IPS DF 6.9 (cell line): ENCODE results near the gene COPB1.

Experiments
- DNase-seq: peaks from one replicate; pipeline ENCODE4 v3.0.0-alpha.2; 2013; ENCODE audit warnings: low read depth, low spot score
- H3K27ac ChIP-seq: one replicate; pipeline ENCODE4 v1.5.1; 2013; ENCODE audit warnings: low read length, control low read depth
- H3K27me3 ChIP-seq: 2 replicates; pipeline ENCODE4 v1.6.1; 2013; ENCODE audit warnings: mild to moderate bottlenecking, low read length; ENCODE audit not compliant: control insufficient read depth, insufficient read depth
- H3K36me3 ChIP-seq: 2 replicates; pipeline ENCODE4 v1.6.1; 2013; ENCODE audit warnings: low read length; ENCODE audit not compliant: control insufficient read depth, insufficient read depth
- H3K4me1 ChIP-seq: 2 replicates; pipeline ENCODE4 v1.6.1; 2013; ENCODE audit warnings: low read length; ENCODE audit not compliant: control insufficient read depth, insufficient read depth
- H3K4me3 ChIP-seq: 2 replicates; pipeline ENCODE4 v1.5.1; 2013; ENCODE audit warnings: mild to moderate bottlenecking, low read length
- H3K9me3 ChIP-seq: 2 replicates; pipeline ENCODE4 v1.6.1; 2013; ENCODE audit warnings: low read length, inconsistent platforms; ENCODE audit not compliant: control insufficient read depth, insufficient read depth
- WGBS: extraction: QIAGEN DNeasy Blood & Tissue Kit; methylation state at CpG from one replicate; pipeline ENCODE4 v1.1.7; 2013; ENCODE audit warnings: mixed read lengths, missing lambda C conversion rate; ENCODE audit not compliant: insufficient read length, insufficient coverage; 5-methylcytosine and 5-hydroxymethylcytosine counted together

The COPB1 gene

GRCh38 chr11:14455648-14456430 is 43.8 kb downstream of the COPB1 start:
- no CpG with 5 or more reads among the region's 3 CpGs for WGBS
- H3K27ac ChIP-seq: no peak overlapping the region
- DNase-seq: no peak

GRCh38 chr11:14454861-14455632 is 44.6 kb downstream of the COPB1 start:
- no peaks in the 10 kb centered on the region for H3K27me3 ChIP-seq
- no peak overlapping the region for H3K27ac ChIP-seq
- no peaks in the 10 kb centered on the region for H3K36me3 ChIP-seq
- no peaks in the 10 kb centered on the region for H3K9me3 ChIP-seq
- no CpG with 5 or more reads among the region's 7 CpGs for WGBS
- no peaks in the 10 kb centered on the region for H3K4me1 ChIP-seq
- DNase-seq: no peak
- no peak overlapping the region for H3K4me3 ChIP-seq

More at GRCh38 chr11:14455648-14456430, 43.8 kb downstream of the COPB1 start:
- Histone ChIP-seq H3K4me3 (no peak overlapping the region), H3K9me3 (no peaks in the 10 kb centered on the region), H3K27me3 (no peaks in the 10 kb centered on the region), H3K4me1 (no peaks in the 10 kb centered on the region), H3K36me3 (no peaks in the 10 kb centered on the region)

- Histone ChIP-seq H3K4me3 (no peak overlapping the region), H3K27me3 (no peaks in the 10 kb centered on the region), H3K9me3 (no peaks in the 10 kb centered on the region), H3K36me3 (no peaks in the 10 kb centered on the region), H3K4me1 (no peaks in the 10 kb centered on the region), H3K27ac (no peak overlapping the region)
- DNase-seq: no peak
- WGBS: no CpG with 5 or more reads among the region's 1 CpG
Observed at GRCh38 chr11:14451825-14452224, 47.8 kb downstream of the COPB1 start.

- no CpG with 5 or more reads among the region's 1 CpG for WGBS
- no peak for DNase-seq
- no peaks in the 10 kb centered on the region for H3K9me3 ChIP-seq
- H3K4me3 ChIP-seq: no peak overlapping the region
- no peaks in the 10 kb centered on the region for H3K4me1 ChIP-seq
- no peaks in the 10 kb centered on the region for H3K27me3 ChIP-seq
- H3K27ac ChIP-seq: no peak overlapping the region
- H3K36me3 ChIP-seq: no peaks in the 10 kb centered on the region
Observed at GRCh38 chr11:14449302-14449714, 50.3 kb downstream of the COPB1 start.

- H3K4me3 ChIP-seq: no peak overlapping the region
- no peak for DNase-seq
- H3K27ac ChIP-seq: no peak overlapping the region
- no peaks in the 10 kb centered on the region for H3K27me3 ChIP-seq
- no peaks in the 10 kb centered on the region for H3K9me3 ChIP-seq
- no peaks in the 10 kb centered on the region for H3K36me3 ChIP-seq
- WGBS: no CpG with 5 or more reads among the region's 1 CpG
- no peaks in the 10 kb centered on the region for H3K4me1 ChIP-seq
Observed at GRCh38 chr11:14448240-14448639, 51.4 kb downstream of the COPB1 start.

- no peak for DNase-seq
- Histone ChIP-seq H3K4me3 (no peak overlapping the region), H3K9me3 (no peaks in the 10 kb centered on the region), H3K36me3 (no peaks in the 10 kb centered on the region), H3K27ac (no peak overlapping the region), H3K4me1 (no peaks in the 10 kb centered on the region), H3K27me3 (no peaks in the 10 kb centered on the region)
Observed at GRCh38 chr11:14446701-14447169, 52.9 kb downstream of the COPB1 start.

GRCh38 chr11:14445542-14446530 is 53.8 kb downstream of the COPB1 start:
- Histone ChIP-seq H3K36me3 (no peaks in the 10 kb centered on the region), H3K4me1 (no peaks in the 10 kb centered on the region), H3K27ac (no peak overlapping the region), H3K4me3 (no peak overlapping the region), H3K9me3 (no peaks in the 10 kb centered on the region), H3K27me3 (no peaks in the 10 kb centered on the region)
- no peak for DNase-seq
- WGBS: no CpG with 5 or more reads among the region's 2 CpGs

GRCh38 chr11:14444441-14445189 is 55.0 kb downstream of the COPB1 start:
- Histone ChIP-seq H3K36me3 (no peaks in the 10 kb centered on the region), H3K27ac (no peak overlapping the region), H3K9me3 (no peaks in the 10 kb centered on the region), H3K4me1 (no peaks in the 10 kb centered on the region), H3K4me3 (no peak overlapping the region), H3K27me3 (no peaks in the 10 kb centered on the region)
- no CpG with 5 or more reads among the region's 8 CpGs for WGBS
- DNase-seq: no peak

GRCh38 chr11:14443638-14444037 is 56.0 kb downstream of the COPB1 start:
- Histone ChIP-seq H3K4me3 (no peak overlapping the region), H3K27me3 (no peaks in the 10 kb centered on the region), H3K36me3 (no peaks in the 10 kb centered on the region), H3K27ac (no peak overlapping the region), H3K9me3 (no peaks in the 10 kb centered on the region), H3K4me1 (no peaks in the 10 kb centered on the region)
- no peak for DNase-seq
- WGBS: no CpG with 5 or more reads among the region's 1 CpG
